NOMO-1 treated with DMSO at 0.1 percent for 48 hours (cell line): Measurements from ENCODE around the gene C21orf58.
"Not testable (repeated sequence)": the region's sequence is repeated elsewhere in the genome, so short reads cannot be mapped to it uniquely, and the experiment has no call there.

Experiments
- DNase-seq: peaks from one replicate; lab custom pipeline; 2025; ENCODE audit not compliant: unreplicated experiment; lab: John Stamatoyannopoulos, UW

Gene C21orf58

GRCh38 chr21:46323710-46324389, at the start of gene C21orf58, which contains the start of gene PCNT:
TSS of gene C21orf58 (minus strand) at chr21:46323870. CDS start at chr21:46322738, 1,132 bp downstream.
TSS of gene PCNT (plus strand) at chr21:46324156. CDS start at chr21:46324229, 73 bp downstream.
- DNase-seq = peak; percentile 97

GRCh38 chr21:46372947-46373346, 49.3 kb upstream of the C21orf58 start:
- not testable (repeated sequence) for DNase-seq

- DNase-seq = no peak
These were observed 48.4 kb upstream of the C21orf58 start for GRCh38 chr21:46372014-46372485.

- no peak for DNase-seq
These were observed 47.7 kb upstream of the C21orf58 start for GRCh38 chr21:46371204-46372013.

GRCh38 chr21:46369520-46370235, 46.0 kb upstream of the C21orf58 start:
- DNase-seq = no peak

- DNase-seq = no peak
These were observed 45.0 kb upstream of the C21orf58 start for GRCh38 chr21:46368533-46369285.

- no peak for DNase-seq
These were observed 43.3 kb upstream of the C21orf58 start for GRCh38 chr21:46366966-46367365.

GRCh38 chr21:46366561-46366960, 42.9 kb upstream of the C21orf58 start:
- no peak for DNase-seq

- no peak for DNase-seq
These were observed 42.4 kb upstream of the C21orf58 start for GRCh38 chr21:46366091-46366490.

- no peak for DNase-seq
These were observed 40.0 kb upstream of the C21orf58 start for GRCh38 chr21:46363698-46364097.

GRCh38 chr21:46362946-46363345, 39.3 kb upstream of the C21orf58 start:
- no peak for DNase-seq

- no peak for DNase-seq
These were observed 38.3 kb upstream of the C21orf58 start for GRCh38 chr21:46361935-46362334.

GRCh38 chr21:46361176-46361575, 37.5 kb upstream of the C21orf58 start:
- no peak for DNase-seq

GRCh38 chr21:46357684-46358425, 34.2 kb upstream of the C21orf58 start:
- DNase-seq = no peak

GRCh38 chr21:46357335-46357604, 33.6 kb upstream of the C21orf58 start:
- no peak for DNase-seq

- no peak for DNase-seq
These were observed 33.0 kb upstream of the C21orf58 start for GRCh38 chr21:46356494-46357334.

GRCh38 chr21:46356005-46356338, 32.3 kb upstream of the C21orf58 start:
- no peak for DNase-seq

- DNase-seq = no peak
These were observed 31.7 kb upstream of the C21orf58 start for GRCh38 chr21:46355161-46356004.

GRCh38 chr21:46354518-46354917, 30.8 kb upstream of the C21orf58 start:
- DNase-seq = no peak
